NCI-H226 (cell line): ENCODE results near the gene ZNF576.
A peak's percentile ranks its signal among the peaks of the same experiment; 100 is the strongest.
"Not testable (repeated sequence)": the region's sequence is repeated elsewhere in the genome, so short reads cannot be mapped to it uniquely, and the experiment has no call there.

Experiments used
- DNase-seq: peaks from one replicate; pipeline ENCODE4 v3.0.0-alpha.2; 2015

The ZNF576 gene

GRCh38 chr19:43600326-43600725 is 3.9 kb downstream of the ZNF576 start:
- not testable (repeated sequence) for DNase-seq

DNA sequence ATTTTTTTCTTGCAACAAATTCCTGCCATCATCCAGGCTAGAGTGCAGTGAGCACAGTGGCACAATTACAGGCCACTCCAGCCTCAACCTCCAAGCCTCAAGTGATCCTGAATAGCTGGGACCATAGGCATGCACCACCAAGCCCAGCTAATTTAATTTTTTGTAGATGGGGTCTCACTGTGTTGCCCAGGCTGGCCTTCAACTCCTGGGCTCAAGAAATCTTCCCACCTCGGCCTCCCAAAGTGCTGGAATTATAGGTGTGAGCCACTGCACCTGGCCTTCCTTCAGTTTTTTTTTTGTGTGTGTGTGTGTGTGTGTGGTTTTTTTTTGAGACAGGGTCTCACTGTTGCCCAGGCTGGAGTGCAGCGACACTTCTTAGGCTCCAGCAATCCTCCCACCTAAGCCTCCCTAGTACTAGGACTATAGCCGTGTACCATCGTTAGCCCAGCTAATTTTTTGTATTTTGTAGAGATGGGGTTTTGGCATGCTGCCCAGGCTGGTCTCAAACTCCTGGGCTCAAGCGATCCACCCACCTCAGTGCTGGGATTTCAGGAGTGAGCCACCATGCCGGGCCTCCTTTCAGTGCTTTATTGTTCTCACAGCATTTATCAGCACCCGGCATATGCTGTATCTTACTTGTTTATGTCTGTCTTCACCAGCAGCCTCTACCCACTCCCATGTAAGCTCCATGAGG is 9.6 kb downstream of the ZNF576 start:
- no peak for DNase-seq

DNA sequence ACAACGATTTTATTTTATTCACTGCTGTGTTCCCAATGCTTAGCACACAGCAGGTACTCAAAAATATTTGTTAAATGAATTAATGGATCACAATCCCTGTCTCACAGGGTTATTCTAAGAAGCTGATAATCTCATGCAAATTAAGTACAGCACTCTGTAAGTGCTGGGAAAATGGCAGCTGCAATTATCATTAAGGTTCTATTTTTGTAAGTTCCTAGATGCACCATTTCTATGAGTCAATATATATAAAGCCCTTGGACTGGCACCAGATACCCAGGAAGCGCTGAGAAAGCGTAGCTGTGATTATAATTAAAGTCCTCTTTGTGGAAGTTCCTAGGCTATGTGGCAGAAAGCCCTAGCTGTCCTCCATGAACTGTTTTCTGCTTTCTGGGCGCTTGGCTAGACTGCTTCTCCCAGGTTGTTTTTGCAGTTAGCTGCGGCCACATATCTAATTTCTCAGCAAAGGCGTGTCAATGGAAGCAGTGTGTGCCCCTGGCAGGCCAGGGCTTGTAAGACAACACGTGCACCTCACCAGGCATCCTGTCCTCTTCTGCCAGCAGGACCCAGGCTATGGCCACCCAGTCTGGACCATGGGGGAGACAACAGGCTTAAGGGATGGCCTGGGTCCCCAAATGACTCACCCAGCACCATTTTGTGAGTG is 10.3 kb downstream of the ZNF576 start:
- DNase-seq = no peak

GRCh38 chr19:43607238-43608205 is 11.1 kb downstream of the ZNF576 start:
- no peak for DNase-seq

GRCh38 chr19:43609872-43610271 is 13.5 kb downstream of the ZNF576 start:
- DNase-seq = no peak

DNA sequence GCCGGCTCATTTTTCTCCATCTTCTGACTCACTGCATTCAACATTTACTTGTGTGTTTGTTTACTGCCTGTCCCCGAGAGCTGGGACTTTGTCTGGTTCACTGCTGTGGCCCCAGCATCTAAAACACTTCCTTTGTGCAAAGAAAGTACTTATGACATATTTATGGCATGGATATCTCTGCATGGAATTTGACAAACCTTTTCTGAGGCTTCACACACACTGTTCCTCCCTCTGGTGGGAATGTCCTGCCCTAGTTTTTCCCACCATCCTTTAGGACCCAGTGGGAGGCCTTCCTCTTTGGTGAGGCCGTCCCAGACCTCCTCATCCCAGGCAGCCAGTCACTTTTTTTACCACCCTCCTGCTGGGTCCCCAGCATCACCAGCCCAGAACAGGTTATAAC is 14.1 kb downstream of the ZNF576 start:
- no peak for DNase-seq

DNA sequence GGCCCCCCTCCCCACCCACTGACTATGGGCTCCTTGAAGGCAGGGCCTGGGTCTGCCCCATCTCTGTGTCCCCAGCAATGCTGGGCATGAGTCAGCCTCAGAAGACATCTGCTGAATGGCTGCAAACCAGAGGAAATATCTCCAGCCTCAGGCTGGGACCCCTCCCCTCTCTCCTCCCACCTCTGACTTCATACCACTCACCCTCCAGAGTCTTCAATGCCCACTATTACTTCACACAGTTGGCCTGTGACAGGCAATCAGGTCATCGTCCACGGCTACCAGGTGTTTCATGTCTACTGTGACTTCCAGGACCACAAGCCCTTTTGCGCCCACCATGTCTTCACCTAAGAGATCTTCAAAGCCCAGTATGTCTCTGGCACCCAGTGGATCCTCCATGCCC is 15.4 kb downstream of the ZNF576 start, which contains the start of gene SRRM5:
TSS of gene SRRM5 (plus strand) at position 301 of the 400 bp plus-strand sequence. CDS start at position 335, 34 bp downstream.
- DNase-seq = no peak

DNA sequence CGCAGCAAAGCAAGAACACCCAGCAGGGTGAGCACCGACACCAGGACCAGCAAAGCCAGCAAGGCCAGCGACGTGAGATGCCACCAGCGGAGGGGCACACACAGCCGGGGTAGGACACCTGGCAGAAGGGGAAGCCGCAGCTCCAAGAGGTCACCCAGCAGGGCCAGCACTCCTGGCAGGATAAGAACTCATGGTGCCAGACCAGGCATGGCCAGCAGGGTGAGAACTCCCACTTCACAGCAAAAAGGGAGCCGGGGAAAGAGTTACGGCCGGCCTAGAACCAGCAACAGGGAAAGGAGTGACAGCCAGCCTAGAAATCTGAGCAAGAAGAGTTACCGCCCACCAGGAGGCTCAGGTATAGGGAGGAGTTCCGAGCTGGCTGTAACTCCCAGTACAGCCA is 16.0 kb downstream of the ZNF576 start:
- DNase-seq = no peak

GRCh38 chr19:43616306-43616705 is 19.9 kb downstream of the ZNF576 start:
- no peak for DNase-seq

GRCh38 chr19:43616954-43617353 is 20.6 kb downstream of the ZNF576 start:
- DNase-seq = no peak

DNA sequence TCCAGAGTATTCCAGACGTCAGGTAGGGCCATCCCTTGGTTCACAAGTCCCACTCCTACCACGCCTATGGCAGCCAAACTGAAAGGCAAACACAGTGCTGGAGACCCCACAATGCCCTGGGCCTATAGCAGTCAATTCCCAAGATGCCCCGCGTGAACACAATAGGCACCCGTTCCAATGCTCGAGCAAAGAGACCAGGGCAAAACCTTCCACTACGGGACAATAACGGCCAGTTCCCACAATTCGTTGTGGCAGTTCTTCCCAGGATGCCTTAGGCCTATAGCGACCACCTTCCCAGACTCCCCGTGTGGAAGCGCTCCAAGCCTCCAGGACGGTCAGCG is 22.5 kb downstream of the ZNF576 start:
- no peak for DNase-seq

GRCh38 chr19:43619262-43620060 is 23.1 kb downstream of the ZNF576 start, which contains the start of gene ZNF428:
ZNF428 (minus strand) TSS chr19:43619629; CDS start chr19:43614304, 5,325 bp downstream.
- DNase-seq = peak; percentile 83

DNA sequence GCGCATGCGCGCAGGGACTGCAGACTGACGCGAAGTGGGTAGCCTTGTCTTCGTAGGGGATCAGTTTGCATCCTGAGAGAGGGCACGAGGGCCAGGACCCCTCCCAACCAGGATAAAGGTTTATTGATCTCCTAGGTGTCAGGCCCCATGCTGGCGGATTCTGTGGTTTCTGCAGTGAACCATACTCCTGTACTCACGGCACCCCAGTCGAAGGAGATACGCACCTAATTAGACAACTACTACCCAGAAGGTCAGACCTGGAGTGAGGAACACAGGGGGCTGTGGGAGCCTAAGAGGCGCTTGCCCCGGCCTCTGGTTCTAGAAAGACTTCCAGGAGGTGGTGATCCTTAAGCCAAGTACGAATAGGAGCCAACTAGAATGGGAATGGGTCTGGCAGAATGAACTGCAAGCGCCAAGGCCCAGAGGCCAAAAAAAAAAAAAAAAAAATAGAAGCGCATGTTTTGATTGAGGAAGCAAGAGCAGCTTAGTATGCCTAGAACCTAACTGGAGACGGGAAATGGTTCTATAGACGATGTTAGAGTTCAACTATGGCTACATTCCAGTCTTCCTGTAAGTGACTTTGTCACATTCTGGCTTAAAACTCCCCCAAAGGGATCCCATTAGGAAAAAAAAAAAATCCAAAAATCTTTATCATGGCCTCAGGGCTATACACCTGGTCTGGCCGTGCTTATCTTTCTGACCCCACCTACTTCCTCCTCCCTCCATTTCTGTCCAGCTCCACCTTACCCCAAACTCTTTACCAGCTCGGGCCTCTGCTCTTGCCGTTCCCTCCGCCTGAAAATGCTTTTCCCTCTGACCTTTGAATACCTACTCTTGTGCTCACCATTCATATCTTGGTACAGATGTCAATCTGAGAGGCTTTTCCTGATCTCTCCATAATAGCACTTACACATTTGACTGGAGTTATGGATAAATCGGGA is 23.9 kb downstream of the ZNF576 start:
- DNase-seq = no peak

GRCh38 chr19:43622070-43622469 is 25.7 kb downstream of the ZNF576 start:
- no peak for DNase-seq

DNA sequence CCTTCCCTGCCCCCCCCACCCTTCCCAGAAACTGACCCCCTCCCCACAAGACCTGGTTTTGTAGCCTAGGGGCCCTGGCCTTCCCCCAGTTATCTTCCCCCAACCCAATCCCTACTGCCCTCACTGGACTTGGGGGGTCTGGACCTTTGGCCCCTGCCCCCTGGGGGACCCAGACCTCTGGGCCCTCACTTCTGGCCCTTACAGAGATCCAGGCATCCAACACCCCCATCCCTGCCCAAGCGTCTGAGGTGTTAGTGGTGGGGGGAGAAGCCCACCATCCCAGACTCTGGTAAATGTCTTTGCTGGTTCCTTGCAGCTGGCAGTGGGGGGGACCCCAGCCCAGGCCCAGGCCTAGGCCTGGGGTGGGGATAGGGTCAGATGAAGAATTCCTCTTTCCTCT is 26.6 kb downstream of the ZNF576 start:
- DNase-seq = no peak

GRCh38 chr19:43623889-43624670 is 27.7 kb downstream of the ZNF576 start:
- DNase-seq = no peak

DNA sequence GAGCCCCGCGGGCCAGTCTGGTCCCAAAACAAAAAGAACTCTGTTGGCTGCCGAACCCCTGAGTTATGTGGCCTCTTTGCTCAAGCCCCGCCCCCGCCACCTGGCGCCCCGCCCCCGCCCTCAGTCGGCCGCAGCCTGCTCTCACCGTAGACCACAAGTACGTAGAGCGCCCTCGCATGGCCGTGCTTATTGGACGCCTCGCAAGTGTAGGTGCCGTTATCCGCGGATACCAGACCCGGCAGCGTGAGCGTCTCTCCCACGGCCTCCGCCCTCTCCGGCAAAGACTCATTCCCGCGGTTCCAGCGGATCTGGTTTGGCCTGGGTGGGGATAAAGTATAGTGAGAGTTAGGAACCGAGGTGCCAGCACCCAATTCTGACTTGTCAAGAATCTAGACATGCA is 28.5 kb downstream of the ZNF576 start:
- no peak for DNase-seq

GRCh38 chr19:43625918-43626579 is 29.7 kb downstream of the ZNF576 start:
- DNase-seq = no peak

GRCh38 chr19:43626838-43627237 is 30.4 kb downstream of the ZNF576 start:
- no peak for DNase-seq
